ENCODE measurements around the gene CCDC148. TPM values are rescaled to one million over a fixed set of nuclear protein-coding genes. Genes with fewer than 3 reads are reported as not detected.
"Not testable (repeated sequence)": the region's sequence is repeated elsewhere in the genome, so short reads cannot be mapped to it uniquely, and the experiment has no call there.

CCDC148 gene
- total RNA-seq, 1 experiment from 2014 or later: 2.1 TPM

DNA sequence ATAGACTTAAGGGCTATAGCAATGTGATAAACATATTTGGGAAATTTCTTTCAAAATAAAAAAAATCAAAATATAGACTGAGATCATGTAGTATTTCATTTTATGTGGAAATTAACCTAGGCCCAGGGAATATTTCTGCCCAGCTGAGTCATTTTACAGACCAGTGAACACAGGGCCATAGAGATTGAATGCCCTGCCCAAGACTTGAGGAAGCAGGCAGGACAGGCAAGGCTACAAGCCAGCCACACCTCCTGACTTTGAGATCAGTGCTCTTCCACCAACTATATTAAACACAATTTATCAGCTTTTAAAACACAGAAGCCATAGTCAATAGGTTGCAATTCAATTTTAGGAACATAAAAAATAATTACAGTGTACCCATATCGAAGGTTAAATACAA is 12.9 kb downstream of the CCDC148 start:
- H3K27ac Mint-ChIP-seq: no peak overlapping the region
- H3K4me3 Mint-ChIP-seq: no peak overlapping the region
- H3K27me3 Mint-ChIP-seq (ENCODE audit: low read depth): no peaks in the 10 kb centered on the region
- DNase-seq (ENCODE audit: low spot score): no peak
- no peak for ATAC-seq
- H3K4me1 Mint-ChIP-seq: 0 out of 2 replicates have a peak, but pooled peaks cover 3% of the 10 kb centered on the region
- peaks cover 5% of the 10 kb centered on the region; the same call in 1 of the 2 replicates for H3K9me3 Mint-ChIP-seq
- no peak for TF ChIP-seq PRDM15 (CRISPR knock-in tag; IDR thresholded peaks at IDR 0.05)
- no peak for TF ChIP-seq ZNF317 (CRISPR knock-in tag; IDR thresholded peaks at IDR 0.05; ENCODE audit: borderline replicate concordance, low read depth)
- no peak for TF ChIP-seq NR2C2 (CRISPR knock-in tag; IDR thresholded peaks at IDR 0.05)
- no peak for TF ChIP-seq KAT7 (CRISPR knock-in tag; IDR thresholded peaks at IDR 0.05; ENCODE audit: borderline replicate concordance)
- TF ChIP-seq, protein P1, sequence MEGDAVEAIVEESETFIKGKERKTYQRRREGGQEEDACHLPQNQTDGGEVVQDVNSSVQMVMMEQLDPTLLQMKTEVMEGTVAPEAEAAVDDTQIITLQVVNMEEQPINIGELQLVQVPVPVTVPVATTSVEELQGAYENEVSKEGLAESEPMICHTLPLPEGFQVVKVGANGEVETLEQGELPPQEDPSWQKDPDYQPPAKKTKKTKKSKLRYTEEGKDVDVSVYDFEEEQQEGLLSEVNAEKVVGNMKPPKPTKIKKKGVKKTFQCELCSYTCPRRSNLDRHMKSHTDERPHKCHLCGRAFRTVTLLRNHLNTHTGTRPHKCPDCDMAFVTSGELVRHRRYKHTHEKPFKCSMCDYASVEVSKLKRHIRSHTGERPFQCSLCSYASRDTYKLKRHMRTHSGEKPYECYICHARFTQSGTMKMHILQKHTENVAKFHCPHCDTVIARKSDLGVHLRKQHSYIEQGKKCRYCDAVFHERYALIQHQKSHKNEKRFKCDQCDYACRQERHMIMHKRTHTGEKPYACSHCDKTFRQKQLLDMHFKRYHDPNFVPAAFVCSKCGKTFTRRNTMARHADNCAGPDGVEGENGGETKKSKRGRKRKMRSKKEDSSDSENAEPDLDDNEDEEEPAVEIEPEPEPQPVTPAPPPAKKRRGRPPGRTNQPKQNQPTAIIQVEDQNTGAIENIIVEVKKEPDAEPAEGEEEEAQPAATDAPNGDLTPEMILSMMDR (IDR thresholded peaks at IDR 0.05): no peak
- TF ChIP-seq SMAD4 (CRISPR knock-in tag; IDR thresholded peaks at IDR 0.05): no peak
- TF ChIP-seq, protein P2, sequence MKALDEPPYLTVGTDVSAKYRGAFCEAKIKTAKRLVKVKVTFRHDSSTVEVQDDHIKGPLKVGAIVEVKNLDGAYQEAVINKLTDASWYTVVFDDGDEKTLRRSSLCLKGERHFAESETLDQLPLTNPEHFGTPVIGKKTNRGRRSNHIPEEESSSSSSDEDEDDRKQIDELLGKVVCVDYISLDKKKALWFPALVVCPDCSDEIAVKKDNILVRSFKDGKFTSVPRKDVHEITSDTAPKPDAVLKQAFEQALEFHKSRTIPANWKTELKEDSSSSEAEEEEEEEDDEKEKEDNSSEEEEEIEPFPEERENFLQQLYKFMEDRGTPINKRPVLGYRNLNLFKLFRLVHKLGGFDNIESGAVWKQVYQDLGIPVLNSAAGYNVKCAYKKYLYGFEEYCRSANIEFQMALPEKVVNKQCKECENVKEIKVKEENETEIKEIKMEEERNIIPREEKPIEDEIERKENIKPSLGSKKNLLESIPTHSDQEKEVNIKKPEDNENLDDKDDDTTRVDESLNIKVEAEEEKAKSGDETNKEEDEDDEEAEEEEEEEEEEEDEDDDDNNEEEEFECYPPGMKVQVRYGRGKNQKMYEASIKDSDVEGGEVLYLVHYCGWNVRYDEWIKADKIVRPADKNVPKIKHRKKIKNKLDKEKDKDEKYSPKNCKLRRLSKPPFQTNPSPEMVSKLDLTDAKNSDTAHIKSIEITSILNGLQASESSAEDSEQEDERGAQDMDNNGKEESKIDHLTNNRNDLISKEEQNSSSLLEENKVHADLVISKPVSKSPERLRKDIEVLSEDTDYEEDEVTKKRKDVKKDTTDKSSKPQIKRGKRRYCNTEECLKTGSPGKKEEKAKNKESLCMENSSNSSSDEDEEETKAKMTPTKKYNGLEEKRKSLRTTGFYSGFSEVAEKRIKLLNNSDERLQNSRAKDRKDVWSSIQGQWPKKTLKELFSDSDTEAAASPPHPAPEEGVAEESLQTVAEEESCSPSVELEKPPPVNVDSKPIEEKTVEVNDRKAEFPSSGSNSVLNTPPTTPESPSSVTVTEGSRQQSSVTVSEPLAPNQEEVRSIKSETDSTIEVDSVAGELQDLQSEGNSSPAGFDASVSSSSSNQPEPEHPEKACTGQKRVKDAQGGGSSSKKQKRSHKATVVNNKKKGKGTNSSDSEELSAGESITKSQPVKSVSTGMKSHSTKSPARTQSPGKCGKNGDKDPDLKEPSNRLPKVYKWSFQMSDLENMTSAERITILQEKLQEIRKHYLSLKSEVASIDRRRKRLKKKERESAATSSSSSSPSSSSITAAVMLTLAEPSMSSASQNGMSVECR (CRISPR knock-in tag; IDR thresholded peaks at IDR 0.05; ENCODE audit: borderline replicate concordance): no peak
- no peak for TF ChIP-seq HMGA2 (CRISPR knock-in tag; IDR thresholded peaks at IDR 0.05)
- TF ChIP-seq, protein P3, sequence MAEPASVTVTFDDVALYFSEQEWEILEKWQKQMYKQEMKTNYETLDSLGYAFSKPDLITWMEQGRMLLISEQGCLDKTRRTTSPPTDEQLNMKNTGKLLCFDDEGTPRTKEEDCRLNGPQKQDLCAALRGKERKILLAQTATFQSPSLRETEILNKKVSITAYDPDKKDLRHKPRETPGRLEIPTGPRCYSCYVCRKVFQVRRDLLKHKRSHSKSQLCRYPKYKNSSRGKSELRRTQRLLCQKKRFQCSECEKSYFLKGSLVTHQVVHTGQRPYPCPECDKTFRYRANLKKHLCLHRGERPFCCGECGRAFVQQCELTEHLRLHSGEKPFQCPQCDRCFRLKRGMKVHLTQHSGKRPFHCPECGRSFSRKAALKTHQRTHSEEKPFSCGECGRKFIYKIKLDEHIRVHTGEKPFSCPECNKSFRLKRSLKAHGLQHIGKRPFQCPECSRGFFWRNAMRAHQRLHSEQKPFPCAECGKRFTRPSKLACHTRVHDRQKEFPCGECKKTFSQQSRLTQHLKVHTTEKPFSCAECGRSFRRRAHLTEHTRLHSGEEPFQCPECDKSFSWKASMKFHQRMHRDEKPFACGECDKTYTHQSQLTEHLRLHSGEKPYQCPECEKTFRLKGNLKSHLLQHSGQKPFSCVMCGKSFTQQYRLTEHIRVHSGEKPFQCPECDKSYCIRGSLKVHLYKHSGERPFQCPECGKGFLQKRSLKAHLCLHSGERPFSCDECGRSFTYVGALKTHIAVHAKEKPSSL (CRISPR knock-in tag; conservative IDR thresholded peaks at IDR 0.05): no peak
- TF ChIP-seq EMX1 (CRISPR knock-in tag; IDR thresholded peaks at IDR 0.05): no peak
- TF ChIP-seq ZNF416 (CRISPR knock-in tag; IDR thresholded peaks at IDR 0.05): no peak
- ChIA-PET POLR2A (no interaction called here), CTCF (no interaction called here)
- 0 out of 2 replicates have a peak, but pooled peaks cover 6% of the 10 kb centered on the region for H3K36me3 Mint-ChIP-seq

DNA sequence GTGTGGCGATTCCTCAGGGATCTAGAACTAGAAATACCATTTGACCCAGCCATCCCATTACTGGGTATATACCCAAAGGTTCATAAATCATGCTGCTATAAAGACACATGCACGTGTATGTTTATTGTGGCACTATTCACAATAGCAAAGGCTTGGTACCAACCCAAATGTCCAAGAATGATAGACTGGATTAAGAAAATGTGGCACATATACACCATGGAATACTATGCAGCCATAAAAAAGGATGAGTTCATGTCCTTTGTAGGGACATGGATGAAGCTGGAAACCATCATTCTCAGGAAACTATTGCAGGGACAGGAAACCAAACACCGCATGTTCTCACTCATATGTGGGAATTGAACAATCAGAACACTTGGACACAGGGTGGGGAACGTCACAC is 17.5 kb downstream of the CCDC148 start:
- POLR2A ChIA-PET; H3K27me3 Mint-ChIP-seq (ENCODE audit: low read depth); H3K4me1 Mint-ChIP-seq; DNase-seq (ENCODE audit: low spot score); ATAC-seq; H3K4me3 Mint-ChIP-seq; CTCF ChIA-PET; H3K27ac Mint-ChIP-seq: not testable (repeated sequence)
- H3K36me3 Mint-ChIP-seq: peaks cover 12% of the 10 kb centered on the region
- peaks cover 14% of the 10 kb centered on the region for H3K9me3 Mint-ChIP-seq

- CTCF ChIA-PET: interaction anchor here (0.6 kb wide), 1 partner anchor 29 kb away, joined by 4 read pairs; no protein-coding TSS in a partner anchor
- H3K27ac Mint-ChIP-seq; DNase-seq (ENCODE audit: low spot score); H3K4me1 Mint-ChIP-seq; POLR2A ChIA-PET; H3K4me3 Mint-ChIP-seq; H3K27me3 Mint-ChIP-seq (ENCODE audit: low read depth); ATAC-seq: not testable (repeated sequence)
- H3K36me3 Mint-ChIP-seq: peaks cover 27% of the 10 kb centered on the region
- peaks cover 37% of the 10 kb centered on the region for H3K9me3 Mint-ChIP-seq
Measured at GRCh38 chr2:158433716-158434115, 22.8 kb downstream of the CCDC148 start.
